Tracheal epithelial cell (primary cell): ENCODE measurements around the gene APIP. TPM values are rescaled to one million over a fixed set of nuclear protein-coding genes. Genes with fewer than 3 reads are reported as not detected.

Experiments
- total RNA-seq: library from RNA; depleted of rRNA; stranded (reverse); fragments of >200 nt; gene quantifications from 2 replicates; pipeline ENCODE4 v1.2.1, GENCODE V29; 2014

APIP gene
- 14.5 and 14.9 TPM in 2 replicates for total RNA-seq

DNA sequence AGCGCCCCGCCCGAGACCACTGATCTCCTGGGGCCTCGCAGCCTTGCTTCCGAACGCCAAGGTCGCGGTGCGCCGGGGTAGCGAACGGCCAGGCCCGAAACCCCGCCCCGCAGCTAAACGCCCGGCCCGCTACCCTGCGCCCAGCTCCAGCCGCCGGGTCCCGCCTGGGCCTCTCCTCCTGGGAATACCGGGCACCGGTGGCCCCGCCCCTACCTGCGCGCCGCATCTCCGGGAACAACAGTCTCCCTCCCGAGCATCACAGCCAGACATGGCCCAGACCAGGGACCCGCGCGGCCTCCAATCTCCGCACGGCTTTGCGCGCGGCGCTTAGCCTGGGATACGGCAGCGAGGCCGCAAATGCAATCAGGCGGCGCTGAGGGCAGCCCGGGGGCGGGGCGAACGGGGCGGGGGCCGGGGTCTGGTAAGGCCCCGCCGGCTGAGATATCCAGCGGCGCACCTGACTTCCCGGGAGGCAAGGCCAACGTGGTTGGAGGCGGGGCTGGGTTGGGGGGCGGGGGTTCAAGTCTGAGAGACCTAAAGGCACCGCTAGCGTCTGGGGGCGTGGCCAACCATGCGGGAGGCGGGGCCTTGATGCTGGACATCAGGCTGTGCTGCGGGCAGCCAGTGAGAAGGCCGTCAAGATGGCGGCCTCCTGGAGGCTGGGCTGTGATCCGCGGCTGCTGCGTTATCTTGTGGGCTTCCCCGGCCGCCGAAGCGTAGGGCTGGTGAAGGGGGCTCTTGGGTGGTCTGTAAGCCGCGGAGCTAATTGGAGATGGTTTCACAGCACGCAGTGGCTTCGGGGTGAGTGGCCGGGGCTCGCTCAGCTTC, at the start of gene APIP, which contains the start of gene PDHX:
Gene APIP (minus strand): TSS at position 365 of the 828 bp plus-strand sequence. CDS start 95 bp downstream, at position 270.
Gene PDHX (plus strand): TSS at position 604 of the 828 bp plus-strand sequence. CDS start 38 bp downstream, at position 642.

Other genes starting within 250 kb of the APIP start
- gene PDHX, start 239 bp upstream of the APIP start, total RNA-seq = 23.1 and 27.9 TPM in 2 replicates
- gene CD44, start 222.8 kb upstream of the APIP start, total RNA-seq = 332 and 382 TPM in 2 replicates